KBM-7 (cell line): ENCODE measurements around the gene ATP10A.
A peak's percentile ranks its signal among the peaks of the same experiment; 100 is the strongest.

Experiments
- DNase-seq: peaks from one replicate; pipeline ENCODE4 v3.0.0-alpha.2; 2015
- in situ Hi-C: fragments of 300-500 bp; cut with MboI; formaldehyde crosslinking; loops from 2 replicates; pipeline ENCODE4 v1.14.3; 2020; ENCODE audit warnings: low sequenced_read_pairs, low pct_unique_long_range_greater_than_20kb, mixed read lengths

Gene ATP10A

GRCh38 chr15:25800761-25801515 is 62.2 kb downstream of the ATP10A start:
- in situ Hi-C loops = no loop called here

DNA sequence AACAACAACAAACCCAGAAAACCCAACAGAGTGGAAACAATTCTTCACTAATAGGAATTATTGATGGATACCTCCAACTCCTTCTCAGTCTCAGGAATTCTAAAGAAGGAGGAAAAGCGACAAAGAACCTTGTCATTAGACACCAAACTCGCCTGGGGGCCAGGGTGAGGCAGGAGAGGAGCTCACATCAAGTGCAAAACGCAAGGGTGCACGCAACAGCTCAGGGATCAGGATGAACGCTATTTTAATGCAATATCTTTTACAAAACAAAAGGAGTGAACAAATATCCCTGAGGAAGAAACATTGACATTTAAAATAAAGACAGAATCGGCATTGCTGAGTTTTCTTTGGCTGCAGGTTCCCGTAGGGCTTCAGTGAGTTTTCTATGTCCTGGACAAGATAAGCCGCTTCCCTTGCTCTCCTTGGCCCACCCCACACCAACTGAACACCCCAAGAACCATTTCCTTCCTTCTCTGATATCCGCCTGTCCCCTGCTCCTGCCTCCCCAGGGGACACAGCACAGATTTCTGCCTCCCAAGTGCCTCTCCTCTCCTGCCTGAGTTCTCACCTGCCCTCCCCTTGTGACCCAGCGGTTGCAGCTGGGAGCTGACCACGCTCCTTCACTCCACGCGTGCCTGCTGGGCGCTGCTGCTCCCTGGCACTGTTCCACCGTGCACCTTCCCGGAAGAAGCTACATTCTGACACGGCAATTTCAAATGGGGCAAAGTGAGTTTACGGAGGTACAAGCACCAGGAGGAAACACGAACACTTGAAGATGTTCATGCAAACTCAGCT is 63.0 kb downstream of the ATP10A start:
- no peak for DNase-seq
- in situ Hi-C loops = no loop called here

More at GRCh38 chr15:25800761-25801515, 62.2 kb downstream of the ATP10A start:
- no peak for DNase-seq

- in situ Hi-C loops = no loop called here
- DNase-seq = no peak
Observed at GRCh38 chr15:25797936-25798901, 64.9 kb downstream of the ATP10A start.

GRCh38 chr15:25797511-25797935 is 65.6 kb downstream of the ATP10A start:
- in situ Hi-C loops = no loop called here
- DNase-seq = no peak

GRCh38 chr15:25797035-25797434 is 66.1 kb downstream of the ATP10A start:
- DNase-seq = no peak
- in situ Hi-C loops = no loop called here

- in situ Hi-C loops = no loop called here
- DNase-seq = no peak
Observed at GRCh38 chr15:25796395-25796794, 66.7 kb downstream of the ATP10A start.

GRCh38 chr15:25795712-25796111 is 67.4 kb downstream of the ATP10A start:
- in situ Hi-C loops = no loop called here
- peak; percentile 68 for DNase-seq

DNA sequence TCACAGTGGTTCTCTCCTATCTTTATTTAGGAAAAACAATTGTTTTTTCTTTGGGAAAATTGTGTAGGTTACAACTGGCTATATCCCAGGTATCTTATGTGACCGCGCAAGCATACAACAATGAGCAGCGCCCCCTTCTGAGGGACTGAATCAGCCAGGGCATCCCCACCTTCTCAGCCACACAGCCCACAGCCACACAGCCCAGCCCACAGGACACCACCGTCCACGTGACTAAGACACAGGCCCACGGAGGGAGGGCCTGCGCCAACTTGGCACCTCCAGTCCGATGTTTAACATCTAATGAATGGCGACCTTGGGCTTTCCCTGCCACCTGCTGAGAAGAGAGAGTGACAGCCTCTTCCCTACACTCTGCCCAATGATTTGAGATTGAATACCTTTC is 68.1 kb downstream of the ATP10A start:
- in situ Hi-C loops = no loop called here
- DNase-seq = no peak

GRCh38 chr15:25793354-25794050 is 69.6 kb downstream of the ATP10A start:
- in situ Hi-C loops = no loop called here
- DNase-seq = peak; percentile 98

GRCh38 chr15:25792128-25792527 is 71.0 kb downstream of the ATP10A start:
- DNase-seq = no peak
- in situ Hi-C loops = no loop called here

DNA sequence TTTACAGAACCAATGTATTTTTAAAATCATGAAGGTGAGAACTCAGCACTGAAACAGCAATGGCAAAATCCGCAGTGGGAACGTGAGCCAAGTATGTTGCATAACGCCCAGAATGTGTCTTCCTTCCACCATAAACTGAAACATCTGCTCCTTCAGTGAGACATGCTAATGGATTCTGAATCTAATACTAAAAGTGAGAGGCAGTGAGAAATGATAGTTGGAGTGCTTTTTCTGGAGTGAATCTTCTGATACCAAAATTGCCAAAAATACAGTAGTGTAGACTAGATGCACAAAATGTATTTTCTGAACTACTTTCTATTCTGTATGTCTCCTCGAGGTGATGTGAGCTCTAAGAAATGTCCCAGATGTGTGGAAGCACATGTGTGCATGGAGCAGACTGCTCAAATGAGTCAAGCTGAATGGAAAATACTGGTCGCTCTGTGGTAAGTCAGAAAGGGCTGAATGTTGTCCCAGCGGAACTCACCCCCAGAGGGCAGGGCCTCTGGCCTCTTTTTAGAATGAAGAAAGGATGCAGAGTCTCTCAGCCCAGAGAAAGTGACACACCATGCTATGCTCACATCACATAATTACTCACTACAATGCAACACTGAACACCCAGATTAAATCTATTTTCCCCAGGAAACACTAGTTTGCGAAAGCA is 73.0 kb downstream of the ATP10A start:
- peak; percentile 41 for DNase-seq
- in situ Hi-C loops = no loop called here

- in situ Hi-C loops = no loop called here
- DNase-seq = no peak
Observed at GRCh38 chr15:25789616-25789999, 73.5 kb downstream of the ATP10A start.

DNA sequence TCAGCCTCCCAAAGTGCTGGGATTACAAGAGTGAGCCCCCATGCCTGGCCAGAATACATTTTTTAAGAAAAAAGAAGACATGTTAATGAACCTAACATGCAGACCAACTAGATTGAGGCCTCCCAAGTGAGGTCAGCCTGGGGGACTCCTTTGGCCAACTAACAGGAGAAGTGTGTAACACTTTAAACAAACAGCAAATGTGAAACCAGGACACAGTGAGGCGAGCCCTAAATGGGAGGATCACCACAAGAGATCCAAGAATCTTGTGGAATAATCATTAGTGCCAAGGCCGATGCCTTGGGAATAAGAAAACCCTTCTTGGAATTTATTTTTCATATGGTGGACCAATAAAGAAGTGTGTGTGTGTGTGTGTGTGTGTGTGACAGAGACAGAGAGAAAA is 73.9 kb downstream of the ATP10A start:
- in situ Hi-C loops = no loop called here
- no peak for DNase-seq

DNA sequence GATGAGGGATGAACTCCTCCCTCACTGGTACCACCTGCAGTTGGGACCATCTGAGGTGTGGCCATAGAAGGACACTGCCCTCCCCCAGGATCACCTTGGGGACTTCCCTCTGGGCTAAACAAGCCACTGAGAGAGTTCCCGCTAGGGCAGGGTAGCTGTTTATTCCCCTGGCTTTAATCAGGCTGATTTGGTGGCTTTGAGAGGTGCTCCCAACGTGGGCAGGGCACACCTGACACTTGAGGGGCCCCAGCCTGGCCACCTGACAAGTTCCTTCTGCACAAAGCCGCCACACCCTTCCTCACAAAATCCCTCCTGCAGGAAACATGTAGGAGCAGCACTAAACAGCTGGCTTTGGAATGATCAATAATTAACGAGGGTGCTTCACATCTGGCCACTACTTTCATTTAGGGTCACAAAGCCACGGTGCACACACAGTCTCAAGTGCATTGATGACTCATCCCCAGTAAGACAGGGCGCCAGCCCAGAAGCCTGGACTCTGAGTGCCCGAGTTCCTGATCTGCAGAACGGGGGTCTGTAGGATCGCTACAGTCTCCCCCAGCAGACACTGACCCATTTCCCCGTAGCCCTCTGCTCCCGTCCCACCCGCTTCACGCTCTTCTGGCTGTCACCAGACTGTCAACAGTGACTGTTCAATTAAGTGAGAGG is 75.1 kb downstream of the ATP10A start:
- DNase-seq = no peak
- in situ Hi-C loops = no loop called here

- in situ Hi-C loops = no loop called here
- DNase-seq = no peak
Observed at GRCh38 chr15:25787381-25787780, 75.7 kb downstream of the ATP10A start.

GRCh38 chr15:25786040-25786439 is 77.1 kb downstream of the ATP10A start:
- in situ Hi-C loops = no loop called here
- DNase-seq = no peak

GRCh38 chr15:25785641-25786025 is 77.5 kb downstream of the ATP10A start:
- in situ Hi-C loops = no loop called here

More at GRCh38 chr15:25785641-25786025, 77.5 kb downstream of the ATP10A start:
- no peak for DNase-seq
